NCI-H524 (cell line): Measurements from ENCODE around the gene TYW1B.
"Not testable (repeated sequence)": the region's sequence is repeated elsewhere in the genome, so short reads cannot be mapped to it uniquely, and the experiment has no call there.

Source experiments
- DNase-seq, 2 experiments: peaks; one replicate each; lab custom pipeline; 2025; lab: John Stamatoyannopoulos, UW

Gene TYW1B

GRCh38 chr7:72622532-72622931 lies 205.5 kb downstream of the TYW1B start:
- DNase-seq, result no peak

- DNase-seq, result peak in 1 of 2 experiments; percentile 30
These were observed 206.2 kb downstream of the TYW1B start for GRCh38 chr7:72621761-72622187.

GRCh38 chr7:72620923-72621322 lies 207.1 kb downstream of the TYW1B start:
- DNase-seq, result peak in 1 of 2 experiments; percentile 45

- not testable (repeated sequence) for DNase-seq
These were observed 209.4 kb downstream of the TYW1B start for GRCh38 chr7:72618435-72619180.

GRCh38 chr7:72609761-72610160 lies 218.2 kb downstream of the TYW1B start:
- not testable (repeated sequence) for DNase-seq

GRCh38 chr7:72607988-72608387 lies 220.0 kb downstream of the TYW1B start:
- DNase-seq, result peak in 1 of 2 experiments; percentile 9

GRCh38 chr7:72605863-72606431 lies 222.1 kb downstream of the TYW1B start:
- DNase-seq, result not testable (repeated sequence)

- not testable (repeated sequence) for DNase-seq
These were observed 223.0 kb downstream of the TYW1B start for GRCh38 chr7:72604771-72605611.

- not testable (repeated sequence) for DNase-seq
These were observed 224.5 kb downstream of the TYW1B start for GRCh38 chr7:72603476-72603875.

GRCh38 chr7:72603073-72603472 lies 224.9 kb downstream of the TYW1B start:
- no peak for DNase-seq

- DNase-seq, result not testable (repeated sequence)
These were observed 226.3 kb downstream of the TYW1B start for GRCh38 chr7:72601683-72602082.

GRCh38 chr7:72590023-72590422 lies 238.0 kb downstream of the TYW1B start:
- DNase-seq, result not testable (repeated sequence)

GRCh38 chr7:72587267-72587666 lies 240.7 kb downstream of the TYW1B start:
- not testable (repeated sequence) for DNase-seq

- DNase-seq, result not testable (repeated sequence)
These were observed 243.4 kb downstream of the TYW1B start for GRCh38 chr7:72584576-72584975.

- not testable (repeated sequence) for DNase-seq
These were observed 244.2 kb downstream of the TYW1B start for GRCh38 chr7:72583620-72584361.

- not testable (repeated sequence) for DNase-seq
These were observed 247.7 kb downstream of the TYW1B start for GRCh38 chr7:72580142-72580770.

GRCh38 chr7:72577107-72577506 lies 250.9 kb downstream of the TYW1B start:
- DNase-seq, result no peak

- DNase-seq, result not testable (repeated sequence)
These were observed 266.0 kb downstream of the TYW1B start for GRCh38 chr7:72561988-72562387.

- not testable (repeated sequence) for DNase-seq
These were observed 268.5 kb downstream of the TYW1B start for GRCh38 chr7:72559546-72559945.

- DNase-seq, result not testable (repeated sequence)
These were observed 271.3 kb downstream of the TYW1B start for GRCh38 chr7:72556733-72557132.

GRCh38 chr7:72555238-72555637 lies 272.8 kb downstream of the TYW1B start:
- not testable (repeated sequence) for DNase-seq
